NCI-H2029 (cell line): Measurements from ENCODE around the gene STARD3.

Experiments used
- DNase-seq: peaks from one replicate; lab custom pipeline; 2025; lab: John Stamatoyannopoulos, UW

The STARD3 gene

GRCh38 chr17:39672522-39673334 is 35.8 kb downstream of the STARD3 start:
- DNase-seq = no peak

DNA sequence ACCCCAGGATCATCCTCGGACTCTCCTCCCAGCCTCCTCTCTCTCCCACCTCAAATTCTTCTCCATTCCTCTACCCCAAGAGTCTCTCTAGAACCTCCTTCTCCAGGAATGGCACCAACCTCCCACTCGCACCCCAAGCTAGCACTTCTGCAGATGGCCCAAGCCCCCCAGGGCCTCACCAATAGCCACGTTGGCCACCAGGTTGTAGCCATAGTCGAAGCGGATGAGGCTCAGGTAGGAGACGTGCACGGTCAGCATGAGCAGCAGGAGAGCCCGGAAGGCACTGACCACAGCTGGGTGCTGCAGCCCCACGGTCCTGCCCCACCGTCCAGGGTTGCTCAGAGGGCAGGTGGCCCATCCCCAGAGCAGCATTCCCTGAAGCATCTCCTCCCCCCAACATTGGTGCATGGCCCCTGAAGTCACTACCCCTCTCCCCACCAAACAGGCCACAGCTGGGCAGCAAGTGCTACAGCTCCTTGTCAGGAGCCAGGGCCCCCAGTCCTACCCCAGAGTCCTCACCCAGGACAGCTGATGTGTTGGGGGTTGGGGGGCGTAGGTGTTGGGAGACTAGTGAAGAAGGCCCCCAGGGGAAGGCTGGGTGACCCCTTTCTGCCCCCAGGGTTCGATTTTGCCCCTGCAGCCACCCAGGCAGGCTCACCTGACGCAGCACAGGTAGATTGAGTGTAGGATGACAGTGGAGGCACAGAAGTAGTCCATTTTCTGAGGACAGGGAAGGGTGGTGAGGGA is 36.6 kb downstream of the STARD3 start:
- DNase-seq = no peak

DNA sequence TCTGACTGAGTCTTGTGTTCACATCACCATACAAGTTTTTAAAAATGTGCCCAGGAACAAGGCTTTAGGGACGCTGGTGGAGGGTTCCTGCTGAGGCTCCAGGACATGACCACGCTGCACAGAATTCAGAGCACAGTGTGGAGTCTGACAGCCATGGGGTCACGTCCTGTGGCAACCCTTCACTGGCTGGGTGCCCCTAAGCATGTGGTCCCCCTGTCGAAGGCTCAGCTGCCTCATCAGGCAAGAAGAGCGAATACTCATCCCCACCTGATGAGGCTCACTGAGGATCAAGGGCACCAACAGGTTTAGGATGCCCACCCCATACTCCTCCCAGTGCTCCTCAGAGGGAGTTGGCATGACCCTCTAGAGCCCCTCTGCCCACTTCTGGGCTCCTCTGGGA is 37.2 kb downstream of the STARD3 start:
- no peak for DNase-seq

DNA sequence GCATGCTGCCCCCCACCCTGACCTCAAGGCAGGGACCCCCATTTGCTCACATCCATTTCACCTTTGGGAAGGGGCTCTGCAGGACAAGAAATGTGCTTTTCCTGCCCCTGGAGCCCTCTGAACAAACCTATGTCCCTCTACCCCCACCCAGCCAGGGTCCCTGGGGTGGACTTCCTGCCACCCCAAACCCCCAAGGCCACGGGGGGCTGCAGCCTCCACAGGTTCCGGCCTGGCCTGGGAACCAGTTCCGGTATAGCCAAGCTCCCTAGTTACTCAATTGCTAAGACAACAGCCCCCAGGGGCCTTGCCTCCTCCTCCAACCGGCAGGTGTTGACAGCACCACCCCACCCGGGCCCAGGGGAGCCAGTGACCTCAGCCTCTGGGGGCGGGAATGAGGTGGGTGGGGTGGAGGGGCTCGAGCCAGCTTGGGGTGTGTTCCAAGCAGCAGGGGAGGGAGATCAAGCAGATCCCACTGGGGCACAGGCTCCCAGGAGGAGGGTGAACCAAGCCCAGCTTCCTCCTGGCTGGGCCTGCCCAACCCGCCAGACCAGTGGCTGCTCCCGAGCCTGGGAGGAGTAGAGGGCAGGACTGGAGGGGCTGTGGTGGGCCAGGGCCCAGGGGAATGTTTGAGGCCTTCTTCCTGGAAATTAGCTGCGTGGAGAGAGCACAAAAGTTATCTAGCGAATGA is 37.9 kb downstream of the STARD3 start:
- DNase-seq = no peak

DNA sequence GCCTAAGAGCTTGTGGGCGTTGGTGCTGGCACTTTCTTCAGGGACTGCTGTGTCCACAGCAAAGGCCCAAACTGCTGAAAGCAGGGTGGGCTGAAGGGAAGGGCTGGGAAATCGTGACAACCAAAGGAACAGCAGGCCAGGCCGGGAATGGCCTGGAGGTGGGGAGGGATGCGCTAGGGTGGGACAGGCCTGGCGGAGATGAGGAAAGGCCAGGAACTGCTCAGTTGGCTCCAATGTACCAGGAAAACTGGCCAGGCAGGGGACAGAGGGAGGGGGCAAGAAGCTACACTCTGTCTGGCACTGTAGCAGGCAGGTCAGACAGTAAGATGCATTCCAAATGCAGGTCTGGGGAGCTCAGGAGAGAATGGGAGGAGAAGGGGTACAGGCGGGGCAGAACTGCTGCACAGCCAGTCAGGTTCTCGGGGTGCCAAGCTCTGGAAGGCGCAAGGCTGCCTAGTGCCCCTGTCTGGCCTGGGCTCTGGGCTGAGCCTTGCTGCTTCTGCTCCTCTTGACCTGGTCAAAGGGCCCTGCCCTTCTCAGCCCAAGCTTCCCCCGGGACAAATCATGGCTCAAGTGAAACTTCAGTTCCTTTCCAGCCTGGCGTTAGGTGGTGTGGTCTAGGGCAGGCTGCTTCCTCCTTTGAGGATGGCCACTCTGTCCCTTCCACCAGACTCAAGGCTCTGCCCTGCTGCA is 38.6 kb downstream of the STARD3 start:
- DNase-seq = no peak

GRCh38 chr17:39676198-39676819 is 39.4 kb downstream of the STARD3 start:
- DNase-seq = peak; percentile 88

- DNase-seq = no peak
These were observed 40.1 kb downstream of the STARD3 start for GRCh38 chr17:39677072-39677471.

DNA sequence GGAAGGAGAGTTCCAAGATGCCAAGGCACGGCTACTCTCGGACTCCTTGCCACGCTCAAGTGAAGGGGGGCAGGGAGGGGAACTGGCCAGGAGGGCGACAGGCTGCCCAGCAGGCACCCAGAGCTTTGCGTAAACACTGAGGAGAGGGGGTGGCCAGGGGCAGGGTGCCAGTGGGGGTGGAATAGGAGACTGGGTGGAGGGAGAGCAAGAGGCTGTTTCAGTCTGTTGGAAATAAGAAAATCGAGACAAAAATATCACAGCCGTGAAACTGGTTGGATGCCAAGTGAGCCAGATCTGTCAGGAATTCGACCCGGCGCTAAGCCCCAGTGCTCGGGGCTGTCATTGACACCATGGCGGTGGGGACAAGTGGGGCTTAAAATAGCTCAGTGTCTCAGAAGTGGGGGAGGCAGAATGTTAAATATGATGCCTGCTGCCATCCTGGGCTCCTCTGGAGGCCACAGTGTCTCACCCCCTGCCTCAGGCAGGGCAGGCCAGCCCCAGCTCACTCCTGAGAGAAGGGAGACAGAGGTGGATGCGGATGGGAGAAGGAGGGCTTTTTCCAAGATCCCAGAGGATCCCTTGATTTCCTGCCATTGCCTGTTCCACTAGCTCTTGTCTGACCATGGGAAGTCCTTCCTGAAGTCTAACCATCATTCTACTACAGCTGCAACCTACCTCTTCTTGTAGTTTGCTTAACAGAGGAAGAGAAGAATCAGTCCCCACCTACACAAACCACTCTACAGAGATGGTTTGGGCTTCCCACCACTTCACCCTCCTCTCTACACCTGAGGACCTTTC is 40.8 kb downstream of the STARD3 start:
- DNase-seq = peak; percentile 49

DNA sequence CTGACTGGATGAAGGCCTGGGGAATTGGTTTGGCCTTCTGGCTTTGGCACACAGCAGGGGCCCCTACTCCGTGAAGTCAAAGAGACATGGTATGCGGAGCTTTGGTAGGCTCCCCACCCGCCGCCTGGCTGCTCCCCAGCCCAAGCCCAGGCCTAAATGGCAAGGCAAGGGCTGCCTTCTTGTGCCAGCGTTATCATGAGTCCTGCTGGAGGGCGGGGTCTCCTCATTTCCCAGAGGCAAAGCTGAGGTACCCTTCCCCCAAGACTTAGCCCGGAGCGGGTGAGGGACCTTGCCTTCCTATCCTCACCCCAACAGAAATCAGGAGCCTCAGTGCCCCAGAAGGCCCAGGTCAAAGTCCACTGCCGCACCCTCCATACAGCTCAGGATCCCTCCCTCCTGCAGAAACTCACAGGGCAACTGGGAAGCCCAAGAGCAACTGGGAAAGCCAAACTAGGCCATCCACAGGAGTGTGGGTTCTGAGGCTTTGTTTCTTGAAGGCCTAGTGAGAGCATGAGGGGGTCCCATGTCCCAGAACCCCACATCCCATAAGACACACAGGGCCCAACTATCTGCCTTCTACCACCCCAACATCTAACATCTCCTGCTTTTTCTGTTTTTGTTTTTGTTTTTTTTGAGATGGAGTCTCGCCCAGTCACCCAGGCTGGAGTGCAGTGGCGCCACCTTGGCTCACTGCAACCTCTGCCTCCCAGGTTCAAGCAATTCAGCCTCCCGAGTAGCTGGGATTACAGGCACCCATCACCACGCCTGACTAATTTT is 41.6 kb downstream of the STARD3 start:
- DNase-seq = no peak

- DNase-seq = no peak
These were observed 42.7 kb downstream of the STARD3 start for GRCh38 chr17:39679521-39680192.

- DNase-seq = no peak
These were observed 46.5 kb downstream of the STARD3 start for GRCh38 chr17:39683295-39683939.

GRCh38 chr17:39684369-39685192 is 47.6 kb downstream of the STARD3 start:
- peak; percentile 27 for DNase-seq

DNA sequence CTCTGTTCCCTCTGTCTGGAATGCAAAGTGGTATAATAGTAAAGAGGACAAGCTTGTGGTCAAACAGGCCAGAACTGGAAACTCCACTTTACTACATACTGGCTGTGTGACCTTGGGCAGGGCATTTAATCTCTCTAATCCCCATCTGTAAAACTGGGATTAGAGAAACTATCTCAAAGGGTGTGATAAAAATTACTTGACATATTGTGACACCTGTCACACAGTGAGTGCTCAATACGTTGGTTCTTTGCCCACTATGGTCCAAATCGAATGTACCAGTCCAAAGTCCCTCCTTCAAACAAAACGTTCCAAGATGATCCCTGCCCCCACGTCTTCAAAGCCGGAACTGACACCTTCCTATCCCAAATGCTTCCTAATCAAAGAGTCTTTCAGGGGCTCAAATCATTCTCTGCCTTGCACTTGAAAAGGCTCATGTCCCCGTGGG is 50.2 kb downstream of the STARD3 start:
- no peak for DNase-seq

- DNase-seq = peak; percentile 82
These were observed 50.9 kb downstream of the STARD3 start, which contains the start of gene PGAP3 for GRCh38 chr17:39687546-39688474. PGAP3 (minus strand) TSS chr17:39688057; CDS start chr17:39688014, 43 bp downstream.

DNA sequence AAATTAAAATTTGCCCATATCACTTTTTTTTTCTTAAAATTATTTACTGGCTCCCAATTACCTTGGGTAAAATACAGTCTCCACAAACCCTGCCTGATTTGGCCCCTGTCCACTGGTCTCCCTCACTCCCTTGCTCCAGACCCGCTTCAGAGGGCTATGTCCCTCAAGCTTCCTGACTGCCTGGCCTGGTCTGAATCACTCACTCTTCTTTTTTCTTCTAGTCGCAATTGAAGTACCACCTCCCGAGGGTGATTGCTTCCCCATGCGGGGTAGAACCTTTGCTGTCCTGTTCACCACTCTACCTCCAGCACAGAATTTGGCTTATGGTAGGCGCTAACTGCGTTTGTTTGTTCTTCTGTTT is 51.5 kb downstream of the STARD3 start:
- no peak for DNase-seq

- no peak for DNase-seq
These were observed 52.0 kb downstream of the STARD3 start for GRCh38 chr17:39688945-39689344.

GRCh38 chr17:39694593-39694992 is 57.6 kb downstream of the STARD3 start:
- DNase-seq = no peak
